UCSD-AML1 (cell line): ENCODE measurements around the gene C5orf22.
"Not testable (repeated sequence)": the region's sequence is repeated elsewhere in the genome, so short reads cannot be mapped to it uniquely, and the experiment has no call there.

Experiments used
- DNase-seq: peaks from one replicate; lab custom pipeline; 2025; ENCODE audit not compliant: unreplicated experiment; lab: John Stamatoyannopoulos, UW

The C5orf22 gene

GRCh38 chr5:31553863-31554262, 21.8 kb downstream of the C5orf22 start:
- DNase-seq = no peak

GRCh38 chr5:31554552-31554951, 22.5 kb downstream of the C5orf22 start:
- DNase-seq = no peak

- DNase-seq = no peak
Measured at GRCh38 chr5:31556461-31556860, 24.4 kb downstream of the C5orf22 start.

- DNase-seq = no peak
Measured at GRCh38 chr5:31559942-31560341, 27.8 kb downstream of the C5orf22 start.

GRCh38 chr5:31561946-31562345, 29.8 kb downstream of the C5orf22 start:
- no peak for DNase-seq

- DNase-seq = no peak
Measured at GRCh38 chr5:31563216-31563615, 31.1 kb downstream of the C5orf22 start.

GRCh38 chr5:31566362-31566761, 34.3 kb downstream of the C5orf22 start:
- DNase-seq = not testable (repeated sequence)

GRCh38 chr5:31568302-31568835, 36.3 kb downstream of the C5orf22 start:
- no peak for DNase-seq

GRCh38 chr5:31569068-31569467, 37.0 kb downstream of the C5orf22 start:
- DNase-seq = no peak

GRCh38 chr5:31573494-31574142, 41.5 kb downstream of the C5orf22 start:
- no peak for DNase-seq

- no peak for DNase-seq
Measured at GRCh38 chr5:31574772-31575171, 42.7 kb downstream of the C5orf22 start.

- DNase-seq = no peak
Measured at GRCh38 chr5:31577438-31577837, 45.3 kb downstream of the C5orf22 start.

- DNase-seq = no peak
Measured at GRCh38 chr5:31579558-31579957, 47.5 kb downstream of the C5orf22 start.

- DNase-seq = no peak
Measured at GRCh38 chr5:31581498-31582099, 49.5 kb downstream of the C5orf22 start.

- DNase-seq = no peak
Measured at GRCh38 chr5:31583129-31583528, 51.0 kb downstream of the C5orf22 start.

- DNase-seq = no peak
Measured at GRCh38 chr5:31585166-31585894, 53.2 kb downstream of the C5orf22 start.

- no peak for DNase-seq
Measured at GRCh38 chr5:31585895-31586270, 53.8 kb downstream of the C5orf22 start.

- DNase-seq = no peak
Measured at GRCh38 chr5:31587546-31587945, 55.4 kb downstream of the C5orf22 start.

- DNase-seq = no peak
Measured at GRCh38 chr5:31593665-31594064, 61.6 kb downstream of the C5orf22 start.

- no peak for DNase-seq
Measured at GRCh38 chr5:31596354-31596753, 64.3 kb downstream of the C5orf22 start.

GRCh38 chr5:31598640-31599611, 66.8 kb downstream of the C5orf22 start:
- DNase-seq = no peak
